Measurements from ENCODE around the gene KLRB1.

Gene KLRB1
- 0 to 0.25 (median 0.05) reads per million in 18 experiments for total RNA-seq

DNA sequence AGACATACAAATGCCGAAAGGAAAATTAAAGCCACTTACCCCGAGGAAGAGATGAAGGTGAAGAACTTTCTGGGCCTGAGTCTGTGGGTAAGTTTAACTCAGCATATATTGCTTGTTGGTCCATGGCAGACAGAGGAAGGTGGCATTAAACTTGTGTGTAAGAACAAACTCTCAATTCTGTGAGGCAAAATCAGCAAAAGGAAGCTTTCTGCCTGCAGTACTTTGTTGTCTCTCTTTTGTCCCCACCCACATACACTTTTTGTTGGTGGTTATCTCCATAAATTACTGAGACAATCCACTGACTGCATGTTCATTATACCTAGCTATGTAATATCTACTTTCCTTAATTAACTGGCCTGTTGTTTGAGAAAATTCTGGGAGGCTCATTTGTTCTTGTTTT, at the start of gene KLRB1:
KLRB1 (minus strand) TSS at position 201 of the 400 bp plus-strand sequence; CDS start at position 124, 77 bp downstream.
- no peak for DNase-seq

DNA sequence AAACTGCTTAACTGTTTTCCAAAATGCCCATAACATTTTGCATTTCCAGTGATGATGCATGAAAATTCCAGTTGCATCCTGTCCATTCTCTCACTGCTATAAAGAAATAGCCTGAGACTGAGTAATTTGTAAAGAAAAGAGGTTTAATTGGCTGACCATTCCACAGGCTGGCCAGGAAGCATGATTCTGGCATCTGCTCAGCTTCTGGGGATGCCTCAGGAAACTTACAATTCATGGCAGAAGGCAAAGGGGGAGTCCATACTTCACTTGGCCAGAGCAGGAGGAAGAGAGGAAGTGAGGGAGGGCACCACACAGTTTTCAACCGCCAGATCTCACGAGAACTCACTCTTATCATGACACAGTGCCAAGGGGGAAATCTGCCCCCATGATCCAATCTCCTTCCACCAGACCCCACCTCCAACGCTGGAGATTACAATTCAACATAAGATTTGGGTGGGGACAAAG, 43.6 kb upstream of the KLRB1 start:
- DNase-seq, result no peak

DNA sequence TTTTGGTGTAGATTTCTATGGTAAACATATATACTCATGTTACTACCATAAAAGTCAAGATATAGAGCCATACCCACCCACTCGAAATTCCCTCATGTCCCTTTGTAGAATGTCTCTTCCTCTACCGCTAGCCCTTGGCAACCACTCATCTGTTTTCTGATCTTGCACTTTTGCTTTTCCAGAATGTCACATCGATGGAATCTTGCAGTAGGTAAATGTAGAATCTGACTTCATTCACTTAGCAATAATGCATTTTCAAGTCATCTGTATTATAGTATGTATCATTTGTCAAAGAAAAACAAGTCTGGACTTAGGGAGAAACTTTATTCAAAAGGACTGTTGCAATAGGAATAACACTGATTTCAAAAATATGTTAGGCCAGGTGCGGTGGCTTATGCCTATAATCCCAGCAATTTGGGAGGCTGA, 42.4 kb upstream of the KLRB1 start:
- peak; percentile 36 to 38 for DNase-seq

DNA sequence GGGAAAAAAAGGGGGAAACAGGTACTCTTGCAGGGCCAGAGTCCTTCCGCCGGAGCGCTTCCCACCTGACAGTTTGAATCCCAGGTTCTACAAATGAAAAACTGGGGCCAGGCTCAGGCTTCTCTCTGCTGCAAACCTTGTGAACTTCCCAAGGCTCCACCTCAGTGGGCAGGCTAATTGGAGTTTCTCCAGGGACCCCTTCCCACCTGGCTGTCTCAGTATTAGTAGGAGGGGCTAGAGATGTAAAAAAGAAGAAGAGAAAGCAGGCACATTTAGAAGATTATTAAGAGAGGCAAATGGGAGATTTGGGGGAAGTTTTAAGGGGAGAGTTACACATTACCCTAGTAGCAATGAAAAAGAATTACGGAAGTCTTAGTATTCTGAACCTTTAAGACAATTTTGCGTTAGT, 41.8 kb upstream of the KLRB1 start:
- DNase-seq, result peak; percentile 51 to 61

DNA sequence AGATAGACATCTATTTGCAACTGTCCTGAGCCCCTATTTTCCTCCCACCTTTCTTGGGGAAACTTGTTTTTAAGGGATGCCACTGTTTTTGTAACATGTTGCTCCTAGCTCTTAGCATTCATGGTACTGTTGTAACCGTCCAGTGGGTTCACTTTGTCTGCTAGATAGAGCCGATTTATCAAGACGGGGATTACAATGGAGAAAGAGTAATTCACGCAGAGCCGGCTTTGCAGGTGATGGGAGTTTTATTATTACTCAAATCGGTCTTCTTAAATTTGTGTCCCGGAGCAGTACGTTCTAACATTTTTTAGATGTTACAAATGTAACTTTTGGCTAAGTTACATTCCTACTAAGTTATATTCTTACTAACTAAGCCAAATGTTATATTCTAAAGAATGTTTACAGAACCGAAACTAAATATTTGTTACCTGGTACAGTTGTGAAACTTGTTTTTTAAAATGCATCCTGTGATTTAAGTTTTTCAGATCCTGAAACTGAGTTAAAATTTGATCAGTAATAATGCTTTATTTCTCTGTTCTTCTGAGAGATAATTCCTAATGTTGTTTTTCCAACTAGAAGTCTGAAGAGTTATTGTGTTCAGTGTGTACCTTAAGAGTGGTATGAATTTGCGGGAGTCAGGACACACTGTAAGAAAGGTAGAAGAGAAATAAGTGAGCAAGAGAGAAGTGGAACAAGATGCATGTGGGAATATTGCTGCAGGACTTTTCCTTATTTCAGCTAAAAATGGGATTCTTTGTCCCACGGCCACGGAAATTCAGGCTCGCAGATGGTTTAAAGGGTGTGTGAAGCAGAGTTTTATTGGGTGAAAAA, 41.2 kb upstream of the KLRB1 start:
- DNase-seq, result peak in 1 of 2 donors; percentile 15

DNA sequence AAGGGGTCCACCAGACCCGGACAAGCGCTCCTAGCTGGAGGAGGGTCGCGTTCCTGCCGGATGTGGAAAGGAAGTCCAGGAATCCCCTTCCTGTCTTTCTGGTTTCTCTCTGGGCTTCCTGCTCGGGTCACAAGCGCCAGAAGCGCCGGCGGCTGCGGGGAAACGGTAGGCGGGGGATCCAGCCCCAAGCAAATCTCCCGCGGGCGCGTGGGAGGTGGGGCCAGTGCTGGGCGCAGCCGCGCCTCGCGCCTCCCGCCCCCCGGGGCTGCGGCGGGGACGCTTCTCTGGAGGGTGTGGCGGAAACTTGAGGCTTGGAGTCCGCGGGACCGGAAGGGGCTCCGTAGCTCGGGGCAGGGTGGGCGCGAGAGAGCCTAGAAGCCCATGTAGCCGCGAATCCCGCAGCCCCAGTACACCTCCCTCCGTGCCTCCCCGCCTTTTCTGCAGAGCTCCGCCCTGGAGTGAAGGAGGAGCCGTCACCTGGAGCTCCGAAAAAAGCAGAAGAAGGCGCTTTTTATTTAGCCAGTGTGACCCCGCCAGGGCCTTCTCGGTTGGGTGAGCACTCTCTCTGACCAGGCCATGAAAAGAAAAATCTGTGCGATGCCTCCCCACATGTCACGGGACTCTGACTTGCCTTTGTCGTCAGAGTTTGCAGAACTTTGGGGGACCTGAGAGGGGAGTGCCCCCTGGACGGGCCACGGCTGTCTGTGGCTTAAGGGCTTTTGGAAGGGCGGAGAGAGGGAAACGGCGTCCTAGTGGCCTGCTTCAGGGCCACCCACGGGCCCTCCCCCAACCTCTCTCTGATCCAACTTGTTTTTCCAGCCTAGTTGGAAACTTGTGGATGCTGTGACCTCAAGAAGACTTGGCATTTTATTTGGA, 40.3 kb upstream of the KLRB1 start:
- peak; percentile 94 to 96 for DNase-seq

DNA sequence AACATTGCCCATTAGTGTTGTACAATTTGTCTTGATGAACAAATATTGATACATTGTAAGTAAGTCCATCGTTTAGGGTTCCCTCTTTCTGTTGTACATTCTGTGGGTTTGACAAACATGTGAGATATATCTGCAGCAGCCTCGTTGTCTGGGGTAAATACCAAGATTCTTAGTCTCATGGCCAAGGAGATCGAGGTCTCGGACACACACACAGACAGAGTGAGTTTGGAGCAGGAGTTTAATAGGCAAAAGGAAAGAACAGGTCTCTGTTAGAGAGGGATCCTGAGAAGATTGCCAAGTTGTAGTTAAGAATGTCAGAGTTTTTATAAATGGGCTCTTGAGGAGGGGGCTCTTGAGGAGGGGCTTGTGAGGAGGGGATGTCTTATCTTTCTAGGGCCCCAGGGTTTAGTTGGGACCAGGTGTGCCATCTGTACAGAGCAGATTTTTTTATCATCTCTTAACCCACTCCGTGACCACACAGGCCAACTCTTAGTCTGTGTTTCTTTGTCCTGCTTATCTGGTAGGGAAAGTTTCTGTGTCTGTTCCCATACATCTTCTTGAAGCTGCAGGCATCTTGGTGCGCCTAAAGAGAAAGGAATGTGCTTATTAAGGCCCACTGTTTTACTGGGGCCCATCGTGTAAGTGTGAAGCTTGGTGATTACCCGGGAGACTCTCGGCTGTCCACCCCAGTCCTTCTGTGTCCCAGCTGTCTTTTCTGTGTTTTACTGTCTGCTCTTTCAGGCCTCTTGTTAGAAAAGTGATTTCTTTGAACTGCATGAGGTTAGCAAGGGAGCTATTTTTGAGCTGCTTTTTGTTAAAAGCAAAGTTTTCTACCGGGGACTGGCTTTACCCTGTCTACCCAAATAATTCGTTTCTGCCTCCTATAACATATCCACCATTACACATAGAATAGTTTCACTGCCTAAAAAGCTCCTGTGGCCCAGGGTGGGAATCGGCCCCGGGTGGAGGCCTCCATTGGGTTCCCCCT, 39.4 kb upstream of the KLRB1 start:
- DNase-seq, result no peak

DNA sequence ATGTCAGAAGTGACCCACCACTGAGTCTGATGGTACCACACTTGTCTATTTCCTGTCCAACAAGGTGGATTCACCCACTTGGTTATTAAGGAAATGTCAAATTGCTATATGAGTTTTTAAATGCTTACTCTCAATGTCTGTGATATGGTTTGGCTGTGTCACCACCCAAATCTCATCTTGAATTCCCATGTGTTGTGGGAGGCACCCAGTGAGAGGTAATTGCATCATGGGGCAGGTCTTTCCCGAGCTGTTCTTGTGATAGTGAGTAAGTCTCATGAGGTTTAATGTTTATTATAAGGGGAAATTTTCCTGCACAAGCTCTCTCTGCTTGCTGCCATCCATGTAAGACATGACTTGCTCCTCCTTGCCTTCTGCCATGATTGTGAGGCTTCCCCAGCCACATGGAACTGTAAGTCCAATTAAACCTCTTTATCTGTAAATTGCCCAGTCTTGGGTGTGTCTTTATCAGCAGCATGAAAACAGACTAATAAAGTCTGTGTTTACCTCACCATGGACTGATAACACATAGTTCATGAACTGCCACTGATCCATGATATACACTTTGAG, 37.4 kb upstream of the KLRB1 start:
- DNase-seq, result peak; percentile 51 to 57

DNA sequence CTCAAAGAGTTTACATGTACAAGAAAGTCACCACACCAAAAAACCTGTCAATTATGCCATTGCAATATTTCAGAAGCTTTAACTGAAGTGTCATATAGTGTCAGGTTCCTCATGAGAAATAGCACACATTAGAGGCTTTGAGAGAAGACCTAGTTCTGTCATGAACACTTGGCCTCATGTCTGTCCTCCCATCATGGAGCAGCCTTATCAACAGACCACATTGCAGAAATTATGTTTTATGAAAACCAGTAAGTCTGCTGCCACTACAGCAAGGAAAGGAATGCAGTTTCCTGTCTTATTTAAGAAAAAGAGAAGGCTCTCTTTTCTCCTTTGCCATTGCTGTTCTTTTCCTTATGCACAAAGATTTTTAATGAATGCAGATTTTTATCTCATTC, 35.5 kb upstream of the KLRB1 start:
- no peak for DNase-seq

DNA sequence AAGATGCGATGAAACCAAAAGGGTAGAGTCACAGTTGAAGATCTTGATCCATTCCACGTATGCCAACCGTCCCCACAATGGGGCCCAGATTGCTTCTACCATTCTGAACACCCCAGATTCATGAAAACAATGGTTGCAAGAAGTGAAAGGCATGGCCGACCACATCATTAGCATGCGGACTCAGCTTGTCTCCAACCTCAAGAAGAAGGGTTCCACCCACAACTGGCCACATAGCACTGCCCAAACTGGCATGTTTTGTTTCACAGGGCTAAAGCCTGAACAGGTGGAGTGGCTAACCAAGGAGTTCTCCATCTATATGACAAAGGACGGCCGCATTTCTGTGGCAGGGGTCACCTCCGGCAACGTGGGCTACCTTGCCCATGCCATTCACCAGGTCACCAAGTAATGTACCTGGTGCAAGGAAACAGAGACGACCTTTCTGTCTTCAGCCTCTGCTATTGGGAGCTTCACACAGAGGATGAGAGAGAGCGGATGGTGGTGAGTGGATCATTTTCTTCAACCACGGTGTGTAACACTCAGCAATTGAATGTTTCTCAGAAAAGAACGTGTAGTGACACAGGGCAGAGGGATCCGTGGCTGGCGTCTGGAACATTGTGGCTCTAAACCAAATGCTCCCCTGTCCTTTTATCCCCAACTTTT, 35.0 kb upstream of the KLRB1 start:
- no peak for DNase-seq

DNA sequence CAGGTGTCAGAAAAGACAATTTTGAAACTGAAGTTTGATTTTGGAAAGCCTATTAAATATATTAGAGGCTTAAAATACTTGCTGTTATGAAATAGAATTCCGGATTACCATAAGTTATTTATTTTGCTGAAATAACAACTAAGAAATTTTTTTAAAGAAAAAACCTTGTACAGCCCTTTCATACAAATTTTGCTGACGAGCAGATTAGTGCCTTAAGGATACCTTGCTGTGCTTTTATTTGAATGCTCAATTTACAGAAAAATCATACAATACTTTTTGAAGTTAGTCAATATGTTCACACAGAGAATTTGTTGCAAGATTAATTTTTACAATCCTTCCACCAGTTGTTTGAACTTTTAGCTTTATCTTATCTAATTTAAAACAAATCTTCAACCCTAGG, 32.3 kb upstream of the KLRB1 start:
- DNase-seq, result no peak

DNA sequence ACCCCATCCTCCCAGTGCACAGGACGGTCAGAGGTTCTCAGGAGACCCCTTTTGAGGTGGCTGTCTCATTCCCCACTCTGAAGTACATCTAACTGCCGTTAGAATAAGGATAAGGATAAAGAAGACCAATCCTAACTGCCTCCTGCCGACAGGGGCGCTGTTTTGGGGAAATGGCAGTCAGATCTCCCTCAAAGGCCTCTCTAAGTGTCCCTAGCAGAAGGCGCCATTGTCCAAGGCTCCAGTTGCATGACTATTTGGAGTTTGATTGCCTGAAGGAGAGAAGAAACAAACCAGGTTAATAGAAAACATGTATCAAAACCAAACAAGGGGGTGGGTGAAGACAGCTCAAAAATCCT, 29.1 kb upstream of the KLRB1 start:
- no peak for DNase-seq

DNA sequence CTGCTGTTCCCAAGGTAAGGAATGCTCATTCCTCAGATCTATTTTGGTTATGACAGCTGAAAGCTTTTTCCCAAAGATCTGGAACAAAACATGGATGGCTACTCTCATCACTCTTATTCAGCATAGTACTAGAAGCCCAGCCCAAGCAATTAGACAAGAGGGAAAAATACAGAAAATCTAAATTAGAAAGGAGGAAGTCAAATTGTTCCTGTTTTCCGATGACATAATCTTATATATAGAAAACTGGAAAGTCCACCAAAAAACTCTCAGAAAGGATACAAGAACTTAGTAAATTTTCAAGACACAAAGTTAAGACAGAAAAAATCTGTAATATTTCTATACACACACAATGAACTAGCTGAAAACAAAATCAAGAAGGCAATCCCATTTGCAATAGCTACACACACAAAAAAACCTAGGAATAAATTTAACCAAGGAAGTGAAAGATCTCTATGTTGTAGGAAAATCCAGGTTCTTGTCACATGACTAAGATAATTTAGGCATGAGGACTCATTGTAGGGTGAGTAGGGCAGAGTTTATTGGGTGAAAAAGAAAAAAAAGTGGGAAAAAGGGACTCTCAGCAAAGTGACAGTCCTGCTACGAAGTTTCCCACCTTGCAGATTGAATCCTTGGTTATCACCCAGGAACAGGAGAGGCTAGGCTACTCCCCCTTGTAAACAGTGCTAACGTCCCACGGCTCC, 28.6 kb upstream of the KLRB1 start:
- peak in 1 of 2 donors; percentile 73 for DNase-seq

DNA sequence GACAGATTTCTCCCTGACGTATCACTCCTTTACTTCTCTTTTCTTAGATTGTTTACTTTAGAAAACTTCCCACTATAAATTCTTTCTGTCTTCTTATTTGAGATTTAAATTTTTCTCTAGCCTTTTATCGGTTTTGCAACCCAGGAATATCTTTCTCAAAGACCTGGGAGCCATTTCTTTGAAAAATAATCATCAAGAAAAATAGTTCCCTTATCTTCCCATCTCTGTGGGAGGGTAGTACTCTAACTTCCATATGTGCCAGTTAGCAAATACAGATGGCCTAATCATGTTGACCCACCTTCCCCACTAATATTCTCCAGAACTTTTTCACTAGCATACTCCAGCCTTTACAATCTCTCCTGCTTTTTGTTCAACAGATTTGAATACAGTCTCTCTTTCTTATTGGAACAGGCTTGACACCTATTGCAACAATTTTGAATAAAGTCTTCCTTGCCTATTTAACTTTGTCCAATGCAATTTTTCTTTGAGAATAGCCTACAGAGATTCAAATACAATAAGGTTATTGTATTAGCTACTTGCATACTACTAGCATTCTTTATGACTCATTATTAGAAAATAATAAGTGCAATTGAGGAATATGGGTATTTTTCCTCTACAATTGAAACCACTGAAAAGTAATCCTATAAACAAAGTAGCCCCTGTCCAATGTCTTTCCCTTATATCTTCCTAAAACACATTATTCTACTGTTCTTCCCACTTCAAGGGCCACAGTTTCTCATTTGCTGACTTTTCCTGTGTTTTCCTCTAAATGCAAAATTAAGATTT, 27.4 kb upstream of the KLRB1 start:
- peak; percentile 22 to 32 for DNase-seq

DNA sequence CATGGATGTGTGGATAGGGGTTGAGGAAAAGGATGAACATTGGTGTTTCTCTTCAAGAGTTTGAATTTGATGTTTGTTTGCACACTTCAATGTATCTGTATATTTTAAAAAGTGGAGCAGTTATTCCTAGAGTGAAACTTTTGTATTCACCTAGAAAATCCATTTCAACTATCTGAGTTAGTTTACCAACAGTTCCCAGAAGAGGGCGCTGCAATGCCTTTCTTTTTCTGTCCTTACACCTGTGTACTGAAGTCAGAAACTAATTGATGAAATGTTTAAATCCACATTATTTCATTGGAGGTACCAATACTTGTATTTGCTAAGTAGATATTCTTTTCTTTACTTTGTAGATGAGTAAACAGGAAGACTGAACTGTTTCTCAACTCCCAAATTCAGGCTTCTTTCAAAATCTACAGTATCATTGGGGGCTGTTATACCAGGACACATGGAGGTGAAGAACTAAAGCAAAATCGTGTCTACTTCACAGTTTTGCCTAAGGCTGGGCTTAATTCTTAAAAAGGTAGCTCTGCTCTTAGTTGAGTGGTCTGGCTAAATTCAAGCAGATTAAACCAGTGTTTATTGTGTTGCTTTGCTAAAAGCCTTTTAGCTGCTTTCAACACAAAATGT, 26.6 kb upstream of the KLRB1 start:
- DNase-seq, result peak; percentile 51 to 52

DNA sequence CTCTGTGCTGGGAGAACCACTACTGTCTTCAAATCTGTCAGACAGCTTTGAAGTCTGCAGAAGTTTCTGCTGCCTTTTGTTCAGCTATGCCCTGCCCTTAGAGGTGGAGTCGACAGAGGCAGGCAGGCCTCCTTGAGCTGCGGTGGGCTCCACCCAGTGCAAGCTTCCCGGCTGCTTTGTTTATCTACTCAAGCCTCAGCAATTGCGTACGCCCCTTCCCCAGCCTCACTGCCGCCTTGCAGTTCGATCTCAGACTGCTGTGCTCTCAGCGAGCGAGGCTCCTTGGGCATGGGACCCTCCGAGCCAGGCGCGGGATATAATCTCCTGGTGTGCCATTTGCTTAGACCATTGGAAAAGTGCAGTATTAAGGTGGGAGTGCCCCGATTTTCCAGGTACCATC, 25.1 kb upstream of the KLRB1 start:
- no peak for DNase-seq

DNA sequence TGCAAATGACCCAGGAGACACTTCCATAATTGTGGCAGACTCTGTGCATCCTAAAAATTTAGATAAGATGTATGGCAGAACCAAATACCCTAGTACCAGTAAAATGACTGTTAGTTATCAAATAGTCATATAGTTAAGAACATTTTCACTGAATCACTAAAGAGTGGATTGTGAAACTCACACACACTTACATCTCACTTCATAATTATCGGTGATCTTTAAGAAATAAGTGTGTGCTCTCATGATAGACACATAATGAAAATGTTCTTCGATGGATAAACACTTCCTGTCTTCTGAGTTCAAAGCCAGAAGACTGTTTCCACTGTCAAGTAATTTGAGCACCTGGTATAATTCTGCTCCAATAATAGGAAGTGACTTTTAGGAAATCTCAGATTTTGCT, 19.1 kb upstream of the KLRB1 start:
- no peak for DNase-seq

DNA sequence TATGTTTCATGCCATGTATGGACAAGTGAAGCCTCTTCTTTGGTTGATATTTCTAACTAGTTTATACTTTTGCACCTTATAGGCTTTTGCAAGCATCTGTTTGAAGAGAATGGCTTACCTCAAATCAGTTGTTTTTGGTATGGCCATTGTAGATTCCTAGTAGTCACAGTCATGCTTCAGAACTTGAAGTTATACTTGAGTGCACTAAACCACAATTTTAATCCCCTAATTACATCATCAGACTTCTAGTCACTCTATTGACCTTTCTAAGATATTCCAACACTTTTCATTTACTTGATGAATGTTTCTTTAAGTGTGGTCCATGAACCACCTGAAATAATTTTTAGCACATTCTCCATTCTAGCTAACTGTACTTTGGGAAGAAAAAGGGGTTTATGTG, 18.6 kb upstream of the KLRB1 start:
- DNase-seq, result no peak

DNA sequence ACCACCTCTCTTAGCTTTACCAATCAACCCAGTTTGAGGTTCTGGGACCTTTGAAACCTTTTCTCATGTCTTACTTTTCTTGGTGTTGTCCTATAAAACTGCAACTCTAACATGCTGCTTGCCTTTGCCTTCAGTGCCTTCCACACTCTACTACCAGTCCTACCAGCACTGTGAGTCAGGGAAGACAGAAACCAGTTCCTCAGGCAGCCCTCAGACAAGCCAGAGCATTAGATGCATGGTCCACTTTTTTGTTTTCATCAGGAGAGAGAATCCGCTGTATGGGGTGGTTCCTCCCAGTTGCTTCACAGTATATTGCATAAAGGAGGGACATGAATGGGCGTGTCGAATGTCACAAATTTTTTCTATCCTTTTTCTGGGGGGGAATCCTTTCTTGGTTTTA, 17.3 kb upstream of the KLRB1 start:
- DNase-seq, result peak in 1 of 2 donors; percentile 36

Data from inflammatory macrophage (primary cell).